IMR-90 (cell line): Measurements from ENCODE around the gene ESYT1. TPM values are rescaled to one million over a fixed set of nuclear protein-coding genes. Genes with fewer than 3 reads are reported as not detected.

ENCODE experiments used
- ATAC-seq: fragments of 200-7000 bp; cut with Tn5 transposase; 2 replicates; pipeline ENCODE4 v1.9.1; 2020; ENCODE audit warnings: low read depth, mild to moderate bottlenecking, moderate library complexity
- BruUV-seq: library from RNA; stranded (reverse); fragments of 400-500 nt; replicated peaks from 2 replicates; lab custom pipeline; 2021; lab: Mats Ljungman, UMichigan
- CTCF ChIA-PET: fragments of 300-600 bp; formaldehyde crosslinking; extraction: SDS; loops from one replicate; lab custom pipeline; 2021; ENCODE audit warnings: antibody characterized with exemption; lab: Yijun Ruan, JAX
- POLR2A ChIA-PET: fragments of 300-600 bp; sonication (Branson Sonifier 250); formaldehyde crosslinking; loops from one replicate; lab custom pipeline; 2022; ENCODE audit warnings: antibody characterized with exemption; ENCODE audit not compliant: unreplicated experiment; lab: Charles Lee
- DNase-seq: peaks from one replicate; pipeline ENCODE4 v3.0.0; 2013
- H2AFZ ChIP-seq: replicated peaks from 2 replicates; pipeline ENCODE3; 2013; ENCODE audit warnings: low read length, mild to moderate bottlenecking; ENCODE audit not compliant: poor library complexity
- H2AK5ac ChIP-seq: 2 replicates; pipeline ENCODE4 v1.6.1; 2013; ENCODE audit warnings: low read depth, low read length, inconsistent platforms
- H2AK9ac ChIP-seq: replicated peaks from 2 replicates; pipeline ENCODE3; 2013; ENCODE audit warnings: mild to moderate bottlenecking, low read depth, low read length, moderate library complexity; ENCODE audit not compliant: poor library complexity
- H2BK120ac ChIP-seq: 2 replicates; pipeline ENCODE4 v1.6.1; 2013; ENCODE audit warnings: low read depth, low read length, inconsistent platforms
- H2BK15ac ChIP-seq: 3 replicates; pipeline ENCODE4 v1.6.1; 2013; ENCODE audit warnings: low read depth, low read length, inconsistent platforms
- H2BK20ac ChIP-seq: 2 replicates; pipeline ENCODE4 v1.6.1; 2013; ENCODE audit warnings: low read depth, mild to moderate bottlenecking, inconsistent platforms, low read length, moderate library complexity
- H2BK5ac ChIP-seq: 2 replicates; pipeline ENCODE4 v1.6.1; 2013; ENCODE audit warnings: mild to moderate bottlenecking, low read depth, low read length, inconsistent platforms; ENCODE audit not compliant: poor library complexity, severe bottlenecking
- H3K14ac ChIP-seq: replicated peaks from 2 replicates; pipeline ENCODE4 v1.6.1; 2013; ENCODE audit warnings: low read depth, low read length, inconsistent platforms
- H3K18ac ChIP-seq: 2 replicates; pipeline ENCODE4 v1.6.1; 2013; ENCODE audit warnings: low read depth, low read length, control low read depth
- H3K23ac ChIP-seq: 2 replicates; pipeline ENCODE4 v1.6.1; 2013; ENCODE audit warnings: low read depth, low read length, inconsistent platforms
- H3K27ac ChIP-seq: 2 replicates; pipeline ENCODE4 v1.5.1; 2013; ENCODE audit warnings: mild to moderate bottlenecking, control low read depth, low read length; ENCODE audit not compliant: insufficient read depth
- H3K27me3 ChIP-seq: 2 replicates; pipeline ENCODE4 v1.6.1; 2013; ENCODE audit warnings: low read length; ENCODE audit not compliant: control insufficient read depth, insufficient read depth
- H3K36me3 ChIP-seq: 2 replicates; pipeline ENCODE4 v1.6.1; 2013; ENCODE audit warnings: low read length, mixed read lengths; ENCODE audit not compliant: control insufficient read depth, insufficient read depth
- H3K4ac ChIP-seq: 2 replicates; pipeline ENCODE4 v1.6.1; 2013; ENCODE audit warnings: low read depth, low read length, inconsistent platforms
- H3K4me1 ChIP-seq: 2 replicates; pipeline ENCODE4 v1.6.1; 2013; ENCODE audit warnings: low read length, mixed read lengths; ENCODE audit not compliant: control insufficient read depth, insufficient read depth
- H3K4me2 ChIP-seq: 2 replicates; pipeline ENCODE4 v1.6.1; 2013; ENCODE audit warnings: low read depth, mild to moderate bottlenecking, control low read depth, low read length, moderate library complexity
- H3K4me3 ChIP-seq: 2 replicates; pipeline ENCODE4 v1.5.1; 2013; ENCODE audit warnings: low read depth, mild to moderate bottlenecking, control low read depth, low read length, moderate library complexity; ENCODE audit not compliant: insufficient read depth
- H3K56ac ChIP-seq: 2 replicates; pipeline ENCODE4 v1.6.1; 2013; ENCODE audit warnings: low read length, inconsistent platforms; ENCODE audit not compliant: insufficient read depth; ENCODE audit errors: extremely low read depth
- H3K79me1 ChIP-seq, 2 experiments: 2 replicates each; pipeline ENCODE4 v1.6.1; 2013; ENCODE audit warnings: low read length in 2 of 2, inconsistent platforms in 1 of 2, low read depth in 1 of 2
- H3K9ac ChIP-seq: 2 replicates; pipeline ENCODE4 v1.6.1; 2013; ENCODE audit warnings: low read depth, low read length, control low read depth
- H3K9me1 ChIP-seq: 2 replicates; pipeline ENCODE4 v1.6.1; 2013; ENCODE audit warnings: low read length, inconsistent platforms; ENCODE audit not compliant: insufficient read depth
- H3K9me3 ChIP-seq: 2 replicates; pipeline ENCODE4 v1.6.1; 2013; ENCODE audit warnings: low read length; ENCODE audit not compliant: control insufficient read depth, insufficient read depth
- H4K20me1 ChIP-seq: 2 replicates; pipeline ENCODE4 v1.6.1; 2013; ENCODE audit warnings: low read length, inconsistent platforms; ENCODE audit not compliant: insufficient read depth
- H4K5ac ChIP-seq: 2 replicates; pipeline ENCODE4 v1.6.1; 2013; ENCODE audit warnings: mild to moderate bottlenecking, low read depth, low read length, control low read depth
- H4K8ac ChIP-seq, 2 experiments: 2 replicates each; pipeline ENCODE4 v1.6.1; 2013; ENCODE audit warnings: low read depth in 2 of 2, low read length in 2 of 2, control low read depth in 1 of 2, inconsistent platforms in 1 of 2
- H4K91ac ChIP-seq: 2 replicates; pipeline ENCODE4 v1.6.1; 2013; ENCODE audit warnings: low read depth, low read length, inconsistent platforms; ENCODE audit not compliant: insufficient read depth
- BHLHE40 ChIP-seq: fragments of 150-350 bp; IDR thresholded peaks from 2 replicates; pipeline ENCODE4 v1.6.1; 2016; ENCODE audit warnings: mild to moderate bottlenecking, low read depth, low read length
- CEBPB ChIP-seq: IDR thresholded peaks from 2 replicates; pipeline ENCODE4 v1.6.1; 2012; ENCODE audit warnings: low read depth, low read length, improper control_type of control experiment
- CTCF ChIP-seq: conservative IDR thresholded peaks from 2 replicates; pipeline ENCODE4 v1.5.1; 2012; ENCODE audit warnings: mild to moderate bottlenecking, low read depth, low read length, improper control_type of control experiment
- ELK1 ChIP-seq: fragments of 150-350 bp; IDR thresholded peaks from 2 replicates; pipeline ENCODE4 v1.6.1; 2016; ENCODE audit warnings: low read depth, mild to moderate bottlenecking, low read length, moderate library complexity, borderline replicate concordance
- FOS ChIP-seq: fragments of 150-350 bp; IDR thresholded peaks from 2 replicates; pipeline ENCODE4 v1.6.1; 2016; ENCODE audit warnings: low read depth, low read length
- MAFK ChIP-seq: IDR thresholded peaks from 2 replicates; pipeline ENCODE4 v1.6.1; 2012; ENCODE audit warnings: low read depth, low read length, improper control_type of control experiment
- MAZ ChIP-seq: IDR thresholded peaks from 2 replicates; pipeline ENCODE4 v1.6.1; 2012; ENCODE audit warnings: low read depth, mild to moderate bottlenecking, low read length, improper control_type of control experiment, moderate library complexity, borderline replicate concordance
- MXI1 ChIP-seq: IDR thresholded peaks from 2 replicates; pipeline ENCODE4 v1.6.1; 2012; ENCODE audit warnings: low read depth, mild to moderate bottlenecking, low read length, moderate library complexity, borderline replicate concordance
- NFE2L2 ChIP-seq: fragments of 150-350 bp; IDR thresholded peaks from 2 replicates; pipeline ENCODE4 v1.6.1; 2016; ENCODE audit warnings: low read depth, mild to moderate bottlenecking, low read length
- POLR2A ChIP-seq: IDR thresholded peaks from 2 replicates; pipeline ENCODE4 v1.6.1; 2012; ENCODE audit warnings: mild to moderate bottlenecking, low read depth, low read length
- RAD21 ChIP-seq: IDR thresholded peaks from 2 replicates; pipeline ENCODE4 v1.6.1; 2012; ENCODE audit warnings: low read length, improper control_type of control experiment
- RCOR1 ChIP-seq: IDR thresholded peaks from 2 replicates; pipeline ENCODE4 v1.6.1; 2012; ENCODE audit warnings: mild to moderate bottlenecking, low read length, improper control_type of control experiment; ENCODE audit not compliant: insufficient replicate concordance
- RFX5 ChIP-seq: IDR thresholded peaks from 2 replicates; pipeline ENCODE4 v1.8.0; 2012; ENCODE audit warnings: low read depth, mild to moderate bottlenecking, low read length, moderate library complexity
- SMC3 ChIP-seq: fragments of 150-350 bp; IDR thresholded peaks from 2 replicates; pipeline ENCODE4 v1.6.1; 2016; ENCODE audit warnings: low read depth, mild to moderate bottlenecking, antibody characterized with exemption, low read length, moderate library complexity
- USF2 ChIP-seq: fragments of 150-350 bp; IDR thresholded peaks from 2 replicates; pipeline ENCODE4 v1.6.1; 2017; ENCODE audit warnings: mild to moderate bottlenecking, antibody characterized with exemption, low read length, low read depth
- dilution Hi-C: fragments of 300-500 bp; cut with HindIII; formaldehyde crosslinking; loops from one replicate; pipeline ENCODE4 v1.14.3; 2018; ENCODE audit warnings: low sequenced_read_pairs; ENCODE audit not compliant: unreplicated experiment
- in situ Hi-C: fragments of 300-500 bp; cut with MboI; formaldehyde crosslinking; loops from 3 replicates; pipeline ENCODE4 v1.14.3; 2019; ENCODE audit warnings: low sequenced_read_pairs, inconsistent platforms, mixed read lengths
- intact Hi-C: fragments of 100-400 bp; cut with micrococcal nuclease; formaldehyde crosslinking; loops from 2 replicates; pipeline ENCODE4 v1.10.0; 2022
- polyA plus RNA-seq, 3 experiments: library from polyadenylated mRNA; depleted of rRNA; stranded (reverse); fragments of >200 nt; gene quantifications; 2 replicates each; pipeline ENCODE4 v1.2.3, GENCODE V29; 2012; ENCODE audit warnings: low replicate concordance in 1 of 3
- total RNA-seq: library from RNA; depleted of rRNA; stranded (reverse); fragments of >200 nt; gene quantifications from 2 replicates; pipeline ENCODE4 v1.2.3, GENCODE V29; 2012

The ESYT1 gene
- total and polyA plus RNA-seq, 2 of the 4 experiments (the other 2 are of a cell fraction), result 150 to 153 TPM

- Histone ChIP-seq H3K18ac (no peak overlapping the region), H4K5ac (no peak overlapping the region), H2AK9ac (no peak overlapping the region), H2BK120ac (no peak overlapping the region), H3K9me3 (no peaks in the 10 kb centered on the region), H2AK5ac (no peak overlapping the region), H2BK5ac (no peak overlapping the region), H3K56ac (no peak overlapping the region), H3K9me1 (peaks cover 8% of the 10 kb centered on the region; the same call in 1 of the 2 replicates), H3K9ac (no peak overlapping the region), H3K4ac (no peak overlapping the region), H3K36me3 (no peaks in the 10 kb centered on the region), H3K23ac (no peak overlapping the region), H3K4me3 (no peak overlapping the region), H2BK15ac (no peak overlapping the region), H3K4me1 (peaks cover 7% of the 10 kb centered on the region), H4K91ac (no peak overlapping the region), H2AFZ (no peak overlapping the region), H2BK20ac (no peak overlapping the region), H3K79me1 (peaks cover 9 to 13% of the 10 kb centered on the region in 2 experiments; a peak in 3 of 4 replicates), H4K8ac (no peak overlapping the region), H3K27me3 (no peaks in the 10 kb centered on the region), H3K27ac (no peak overlapping the region), H4K20me1 (peaks cover 11% of the 10 kb centered on the region; the same call in 1 of the 2 replicates), H3K14ac (no peak overlapping the region), H3K4me2 (no peak overlapping the region)
- no TSS peak for BruUV-seq
- TF ChIP-seq CTCF, result no peak
- TF ChIP-seq BHLHE40, result no peak
- no peak for TF ChIP-seq SMC3
- TF ChIP-seq FOS, result no peak
- no peak for TF ChIP-seq POLR2A
- no peak for TF ChIP-seq MAZ
- no peak for TF ChIP-seq RCOR1
- TF ChIP-seq RFX5, result no peak
- no peak for TF ChIP-seq ELK1
- TF ChIP-seq NFE2L2, result no peak
- no peak for TF ChIP-seq MAFK
- no peak for TF ChIP-seq RAD21
- no peak for TF ChIP-seq CEBPB
- no peak for TF ChIP-seq MXI1
- TF ChIP-seq USF2, result no peak
- intact Hi-C loops, result loop anchor here (2.0 kb wide), 1 partner anchor 272 kb away; no protein-coding TSS in a partner anchor
- CTCF ChIA-PET, result interaction anchor here (0.9 to 1.0 kb wide), 2 partner anchors 29 to 31 kb away, joined by 3 to 7 read pairs; partner anchors contain the start of gene RNF41
- DNase-seq (no peak), ATAC-seq (no peak)
- POLR2A ChIA-PET, result no interaction called here
- in situ Hi-C loops, result no loop called here
- dilution Hi-C loops, result no loop called here
Measured at GRCh38 chr12:56192582-56192981, 64.5 kb downstream of the ESYT1 start.
